Hepatocyte (in vitro differentiated cells): ENCODE results near the gene CRACR2B. TPM values are rescaled to one million over a fixed set of nuclear protein-coding genes. Genes with fewer than 3 reads are reported as not detected.

ENCODE experiments used
- DNase-seq: peaks from one replicate; pipeline ENCODE4 v3.0.0-alpha.2; 2016; ENCODE audit warnings: low spot score
- H2AFZ ChIP-seq: fragments of 200-600 bp; sonication (generic); 2 replicates; pipeline ENCODE4 v1.6.0; 2016; ENCODE audit warnings: antibody characterized with exemption, mild to moderate bottlenecking
- H3K27ac ChIP-seq: fragments of 200-600 bp; sonication (generic); 2 replicates; pipeline ENCODE4 v1.5.1; 2016; ENCODE audit warnings: mild to moderate bottlenecking
- H3K27me3 ChIP-seq: fragments of 200-600 bp; sonication (generic); 2 replicates; pipeline ENCODE4 v1.6.1; 2016
- H3K36me3 ChIP-seq: fragments of 200-600 bp; sonication (generic); replicated peaks from 2 replicates; pipeline ENCODE4 v1.5.1; 2016; ENCODE audit warnings: low read depth; ENCODE audit not compliant: insufficient read depth
- H3K4me1 ChIP-seq: fragments of 200-600 bp; sonication (generic); 2 replicates; pipeline ENCODE4 v1.5.1; 2016; ENCODE audit warnings: mild to moderate bottlenecking, moderate library complexity; ENCODE audit not compliant: insufficient read depth
- H3K4me2 ChIP-seq: fragments of 200-600 bp; sonication (generic); 2 replicates; pipeline ENCODE4 v1.6.0; 2016
- H3K4me3 ChIP-seq: fragments of 200-600 bp; sonication (generic); 2 replicates; pipeline ENCODE4 v1.5.1; 2016; ENCODE audit warnings: mild to moderate bottlenecking
- H3K79me2 ChIP-seq: fragments of 200-600 bp; sonication (generic); 2 replicates; pipeline ENCODE4 v1.6.0; 2017; ENCODE audit warnings: mild to moderate bottlenecking
- H3K9me2 ChIP-seq: fragments of 200-600 bp; sonication (generic); replicated peaks from 2 replicates; pipeline ENCODE4 v1.6.0; 2017; ENCODE audit warnings: mild to moderate bottlenecking; ENCODE audit not compliant: insufficient read depth
- H3K9me3 ChIP-seq: fragments of 200-600 bp; sonication (generic); 2 replicates; pipeline ENCODE4 v1.5.1; 2016; ENCODE audit warnings: low read depth, mild to moderate bottlenecking
- H4K20me1 ChIP-seq: fragments of 200-600 bp; sonication (generic); 2 replicates; pipeline ENCODE4 v1.6.0; 2016; ENCODE audit warnings: mild to moderate bottlenecking; ENCODE audit not compliant: insufficient read depth, poor library complexity, severe bottlenecking
- EZH2 ChIP-seq: fragments of 200-600 bp; sonication (generic); IDR thresholded peaks from 2 replicates; pipeline ENCODE4 v1.6.1; 2016; ENCODE audit warnings: antibody characterized with exemption, mild to moderate bottlenecking, borderline replicate concordance
- EZH2phosphoT487 ChIP-seq: fragments of 200-600 bp; sonication (generic); IDR thresholded peaks from one replicate; pipeline ENCODE4 v1.6.1; 2018; ENCODE audit warnings: antibody characterized with exemption, mild to moderate bottlenecking, low read depth, moderate library complexity; ENCODE audit not compliant: unreplicated experiment, severe bottlenecking
- WGBS: methylation state at CpG from one replicate; pipeline ENCODE4 v1.1.6; 2016; ENCODE audit warnings: low lambda C conversion rate; ENCODE audit errors: missing lambda C conversion rate; 5-methylcytosine and 5-hydroxymethylcytosine counted together
- polyA plus RNA-seq: library from polyadenylated mRNA; unstranded; fragments of >200 nt; fragmentation: Nextera tagmentation; extraction: Ambion mirVana; gene quantifications from 2 replicates; pipeline ENCODE4 v1.2.1, GENCODE V29; 2016
- total RNA-seq: library from RNA; depleted of rRNA; stranded (reverse); fragments of >200 nt; gene quantifications from 2 replicates; pipeline ENCODE4 v1.2.3, GENCODE V29; 2014
- TF ChIP-seq, protein P1 (sequence below): fragments of 200-600 bp; sonication (generic); IDR thresholded peaks from 2 replicates; pipeline ENCODE4 v1.5.1; 2016; ENCODE audit warnings: antibody characterized with exemption, mild to moderate bottlenecking; ENCODE audit not compliant: poor library complexity

CRACR2B gene
- total and polyA plus RNA-seq, 2 experiments from 2014 or later = 9.7 to 33.2 TPM

DNA sequence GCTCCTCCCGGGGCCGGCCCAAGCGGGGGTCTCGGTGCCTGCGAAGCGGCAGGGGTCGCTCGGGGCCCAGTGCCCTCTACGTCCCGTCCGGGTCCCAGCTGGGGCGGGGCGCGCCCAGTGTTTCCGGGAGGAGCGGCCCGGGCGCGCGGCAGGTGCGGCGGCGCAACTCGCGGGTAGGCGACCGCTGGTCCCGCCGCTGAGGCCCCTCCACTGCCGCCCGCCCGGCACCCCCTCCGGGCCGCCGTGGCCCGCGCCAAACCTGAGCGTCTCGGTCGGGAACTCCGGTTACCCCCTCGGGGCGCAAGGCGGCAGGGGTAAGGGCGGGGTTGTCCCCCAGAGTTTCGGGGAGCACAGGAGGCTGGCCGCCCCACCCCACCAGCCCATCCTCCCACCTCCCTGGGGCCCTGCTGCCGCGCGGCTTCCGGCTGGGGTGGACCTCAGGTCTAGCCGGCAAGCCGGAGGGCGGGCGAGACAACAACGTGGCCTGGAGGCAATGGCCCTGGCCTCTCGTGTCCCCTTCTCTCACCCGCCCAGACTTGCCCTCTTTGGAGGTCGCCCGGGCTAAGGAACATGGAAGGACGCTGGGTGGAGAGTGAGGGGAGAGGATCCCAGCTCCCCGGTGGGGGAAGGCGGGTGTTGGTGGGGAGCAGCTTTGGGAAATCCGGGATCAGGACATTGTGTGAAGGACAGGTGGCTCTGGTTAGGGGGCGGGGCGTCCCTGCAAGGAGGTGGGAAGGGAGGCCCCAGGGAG, 398 bp upstream of the CRACR2B start:
- Histone ChIP-seq H3K9me3 (no peaks in the 10 kb centered on the region), H4K20me1 (no peaks in the 10 kb centered on the region), H3K27me3 (peaks cover 21% of the 10 kb centered on the region), H3K9me2 (no peaks in the 10 kb centered on the region), H3K27ac (peak overlapping the region; percentile 83), H3K36me3 (no peaks in the 10 kb centered on the region), H3K4me1 (peaks cover 43% of the 10 kb centered on the region), H3K4me3 (peak overlapping the region; percentile 14), H3K4me2 (peak overlapping the region; percentile 96), H3K79me2 (no peaks in the 10 kb centered on the region), H2AFZ (peak overlapping the region; percentile 49)
- WGBS = 5% methylated on average over 26 of the region's 66 CpGs
- peak; percentile 72 for DNase-seq
- no peak for TF ChIP-seq EZH2phosphoT487
- peak; percentile 9 for TF ChIP-seq EZH2
- TF ChIP-seq, protein P1, sequence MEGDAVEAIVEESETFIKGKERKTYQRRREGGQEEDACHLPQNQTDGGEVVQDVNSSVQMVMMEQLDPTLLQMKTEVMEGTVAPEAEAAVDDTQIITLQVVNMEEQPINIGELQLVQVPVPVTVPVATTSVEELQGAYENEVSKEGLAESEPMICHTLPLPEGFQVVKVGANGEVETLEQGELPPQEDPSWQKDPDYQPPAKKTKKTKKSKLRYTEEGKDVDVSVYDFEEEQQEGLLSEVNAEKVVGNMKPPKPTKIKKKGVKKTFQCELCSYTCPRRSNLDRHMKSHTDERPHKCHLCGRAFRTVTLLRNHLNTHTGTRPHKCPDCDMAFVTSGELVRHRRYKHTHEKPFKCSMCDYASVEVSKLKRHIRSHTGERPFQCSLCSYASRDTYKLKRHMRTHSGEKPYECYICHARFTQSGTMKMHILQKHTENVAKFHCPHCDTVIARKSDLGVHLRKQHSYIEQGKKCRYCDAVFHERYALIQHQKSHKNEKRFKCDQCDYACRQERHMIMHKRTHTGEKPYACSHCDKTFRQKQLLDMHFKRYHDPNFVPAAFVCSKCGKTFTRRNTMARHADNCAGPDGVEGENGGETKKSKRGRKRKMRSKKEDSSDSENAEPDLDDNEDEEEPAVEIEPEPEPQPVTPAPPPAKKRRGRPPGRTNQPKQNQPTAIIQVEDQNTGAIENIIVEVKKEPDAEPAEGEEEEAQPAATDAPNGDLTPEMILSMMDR = no peak

DNA sequence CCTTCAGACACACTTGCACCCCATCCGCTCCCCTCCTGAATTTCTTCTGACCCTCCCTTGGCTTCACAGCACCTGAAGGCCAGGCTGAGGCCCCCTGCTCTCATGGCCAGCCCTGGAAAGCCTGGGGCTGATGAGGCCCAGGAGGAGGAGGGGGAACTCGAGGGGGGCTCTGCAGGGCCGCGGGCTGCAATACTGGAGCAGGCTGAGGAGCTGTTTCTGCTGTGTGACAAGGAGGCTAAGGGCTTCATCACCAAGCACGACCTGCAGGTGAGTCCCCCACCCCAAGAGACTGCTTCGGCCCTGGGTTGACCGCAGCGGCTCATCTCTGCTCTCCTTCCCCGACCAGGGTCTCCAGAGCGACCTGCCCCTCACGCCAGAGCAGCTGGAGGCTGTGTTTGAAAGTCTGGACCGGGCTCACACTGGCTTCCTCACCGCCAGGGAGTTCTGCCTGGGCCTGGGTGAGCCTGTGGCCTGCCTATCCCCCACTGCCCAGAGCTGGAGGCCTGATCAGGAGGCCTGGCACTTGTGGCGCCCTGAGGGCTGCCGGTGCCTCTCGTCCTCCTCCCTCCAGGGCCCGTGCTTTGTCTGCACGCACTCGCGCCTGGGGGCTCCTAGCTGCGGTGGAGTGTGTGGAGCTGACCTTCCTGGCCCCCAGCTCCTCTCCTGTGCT, 922 bp downstream of the CRACR2B start:
- no peaks in the 10 kb centered on the region for H3K9me2 ChIP-seq
- peak overlapping the region; percentile 97 for H3K4me2 ChIP-seq
- WGBS = 68% methylated on average over 20 of the region's 21 CpGs
- no peak overlapping the region for H3K27ac ChIP-seq
- no peaks in the 10 kb centered on the region for H3K36me3 ChIP-seq
- peaks cover 46% of the 10 kb centered on the region for H3K4me1 ChIP-seq
- H4K20me1 ChIP-seq = peaks cover 3% of the 10 kb centered on the region
- peaks cover 21% of the 10 kb centered on the region for H3K27me3 ChIP-seq
- peaks cover 5% of the 10 kb centered on the region for H3K79me2 ChIP-seq
- H3K4me3 ChIP-seq = no peak overlapping the region
- TF ChIP-seq EZH2phosphoT487 = no peak
- TF ChIP-seq EZH2 = no peak
- TF ChIP-seq, protein P1 = no peak
- H3K9me3 ChIP-seq = no peaks in the 10 kb centered on the region
- no peak for DNase-seq
- no peak overlapping the region for H2AFZ ChIP-seq

DNA sequence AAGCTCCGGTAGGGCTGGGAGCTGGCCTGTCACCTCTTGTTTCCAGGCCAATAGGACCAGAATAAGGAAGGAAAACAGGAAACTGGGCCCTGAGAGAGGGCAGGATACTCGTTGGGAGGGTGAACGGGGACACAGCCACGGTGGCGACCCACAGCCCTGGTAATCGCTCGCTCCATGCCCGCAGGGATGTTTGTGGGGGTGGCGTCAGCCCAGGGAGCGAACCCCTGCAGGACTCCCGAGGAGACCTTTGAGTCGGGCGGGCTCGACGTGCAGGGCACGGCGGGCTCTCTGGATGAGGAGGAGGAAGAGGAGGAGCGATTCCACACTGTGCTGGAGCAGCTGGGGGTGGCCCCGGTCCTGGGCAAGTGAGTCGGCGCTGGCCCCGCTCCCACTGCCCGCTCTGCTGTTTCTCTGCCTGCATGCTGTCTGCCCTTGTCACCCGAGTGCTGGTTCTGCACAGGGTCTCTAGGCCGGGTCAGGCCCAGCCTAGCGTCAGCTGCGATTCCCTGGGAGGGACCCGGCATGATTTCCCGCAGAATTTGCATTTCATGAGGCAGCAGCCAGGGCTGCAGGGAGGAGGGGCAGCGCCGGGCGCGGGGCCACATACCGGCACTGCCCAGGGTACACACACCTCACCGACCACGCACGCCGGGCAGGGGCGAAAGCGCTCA, 1.6 kb downstream of the CRACR2B start:
- Histone ChIP-seq H3K9me3 (no peaks in the 10 kb centered on the region), H3K9me2 (no peaks in the 10 kb centered on the region), H4K20me1 (peaks cover 10% of the 10 kb centered on the region), H2AFZ (no peak overlapping the region), H3K4me1 (peaks cover 53% of the 10 kb centered on the region), H3K4me3 (no peak overlapping the region), H3K27me3 (peaks cover 21% of the 10 kb centered on the region), H3K36me3 (no peaks in the 10 kb centered on the region), H3K79me2 (peaks cover 12% of the 10 kb centered on the region), H3K4me2 (peak overlapping the region; percentile 97), H3K27ac (no peak overlapping the region)
- no peak for DNase-seq
- no peak for TF ChIP-seq EZH2
- no peak for TF ChIP-seq EZH2phosphoT487
- TF ChIP-seq, protein P1 = no peak
- WGBS = 26% methylated on average over 38 of the region's 40 CpGs
